Stimulated activated CD4-positive, alpha-beta T cell treated with anti-CD3 and anti-CD28 coated beads, Interleukin-4, amount 100 ng/mL, for 4 hours (primary cell): ENCODE data around the gene ALDH18A1.
A peak's percentile ranks its signal among the peaks of the same experiment; 100 is the strongest.
"Not testable (repeated sequence)": the region's sequence is repeated elsewhere in the genome, so short reads cannot be mapped to it uniquely, and the experiment has no call there.

Source experiments
- DNase-seq, 2 experiments: peaks; one replicate each; pipeline ENCODE4 v3.0.0-alpha.2; 2020

The ALDH18A1 gene

GRCh38 chr10:95656291-95657164 is at the start of gene ALDH18A1:
ALDH18A1 (minus strand) TSS chr10:95656711; CDS start chr10:95653377, 3,334 bp downstream.
- peak; percentile 90 to 93 for DNase-seq

GRCh38 chr10:95698415-95698814 is 41.9 kb upstream of the ALDH18A1 start:
- DNase-seq, result no peak

GRCh38 chr10:95697429-95697828 is 40.9 kb upstream of the ALDH18A1 start:
- no peak for DNase-seq

GRCh38 chr10:95694665-95695064 is 38.2 kb upstream of the ALDH18A1 start:
- DNase-seq, result no peak

GRCh38 chr10:95693668-95694534 is 37.4 kb upstream of the ALDH18A1 start, which contains the start of gene TCTN3:
TCTN3 (minus strand) TSS chr10:95693927; CDS start chr10:95693899, 28 bp downstream.
- peak; percentile 89 to 98 for DNase-seq

GRCh38 chr10:95693071-95693667 is 36.7 kb upstream of the ALDH18A1 start:
- DNase-seq, result no peak

- no peak for DNase-seq
Measured at GRCh38 chr10:95691281-95691680, 34.8 kb upstream of the ALDH18A1 start.

GRCh38 chr10:95688648-95689047 is 32.1 kb upstream of the ALDH18A1 start:
- no peak for DNase-seq

- DNase-seq, result no peak
Measured at GRCh38 chr10:95683966-95684365, 27.5 kb upstream of the ALDH18A1 start.

- no peak for DNase-seq
Measured at GRCh38 chr10:95675403-95676116, 19.0 kb upstream of the ALDH18A1 start.

GRCh38 chr10:95674643-95675042 is 18.1 kb upstream of the ALDH18A1 start:
- no peak for DNase-seq

- DNase-seq, result not testable (repeated sequence)
Measured at GRCh38 chr10:95672641-95673040, 16.1 kb upstream of the ALDH18A1 start.

- DNase-seq, result no peak
Measured at GRCh38 chr10:95664543-95664942, 8.0 kb upstream of the ALDH18A1 start.

GRCh38 chr10:95663496-95663895 is 7.0 kb upstream of the ALDH18A1 start:
- DNase-seq, result no peak

GRCh38 chr10:95661818-95662217 is 5.3 kb upstream of the ALDH18A1 start:
- DNase-seq, result no peak

- no peak for DNase-seq
Measured at GRCh38 chr10:95660283-95660682, 3.8 kb upstream of the ALDH18A1 start.

GRCh38 chr10:95657250-95657649 is 739 bp upstream of the ALDH18A1 start:
- DNase-seq, result no peak

- peak in 1 of 2 experiments; percentile 12 for DNase-seq
Measured at GRCh38 chr10:95655571-95656290, 780 bp downstream of the ALDH18A1 start.

- no peak for DNase-seq
Measured at GRCh38 chr10:95653895-95654294, 2.6 kb downstream of the ALDH18A1 start.

GRCh38 chr10:95651346-95652060 is 5.0 kb downstream of the ALDH18A1 start:
- DNase-seq, result peak in 1 of 2 experiments; percentile 4

- DNase-seq, result no peak
Measured at GRCh38 chr10:95650232-95650631, 6.3 kb downstream of the ALDH18A1 start.
